GM20000 (cell line): ENCODE data around the gene NDOR1.

Source experiments
- DNase-seq: peaks from one replicate; pipeline ENCODE4 v3.0.0; 2012; ENCODE audit warnings: low spot score
- TF ChIP-seq, protein P1 (sequence below): IDR thresholded peaks from 2 replicates; pipeline ENCODE4 v1.5.1; 2012; ENCODE audit warnings: mild to moderate bottlenecking, control low read depth; ENCODE audit errors: extremely low read depth, missing control alignments

NDOR1 gene

DNA sequence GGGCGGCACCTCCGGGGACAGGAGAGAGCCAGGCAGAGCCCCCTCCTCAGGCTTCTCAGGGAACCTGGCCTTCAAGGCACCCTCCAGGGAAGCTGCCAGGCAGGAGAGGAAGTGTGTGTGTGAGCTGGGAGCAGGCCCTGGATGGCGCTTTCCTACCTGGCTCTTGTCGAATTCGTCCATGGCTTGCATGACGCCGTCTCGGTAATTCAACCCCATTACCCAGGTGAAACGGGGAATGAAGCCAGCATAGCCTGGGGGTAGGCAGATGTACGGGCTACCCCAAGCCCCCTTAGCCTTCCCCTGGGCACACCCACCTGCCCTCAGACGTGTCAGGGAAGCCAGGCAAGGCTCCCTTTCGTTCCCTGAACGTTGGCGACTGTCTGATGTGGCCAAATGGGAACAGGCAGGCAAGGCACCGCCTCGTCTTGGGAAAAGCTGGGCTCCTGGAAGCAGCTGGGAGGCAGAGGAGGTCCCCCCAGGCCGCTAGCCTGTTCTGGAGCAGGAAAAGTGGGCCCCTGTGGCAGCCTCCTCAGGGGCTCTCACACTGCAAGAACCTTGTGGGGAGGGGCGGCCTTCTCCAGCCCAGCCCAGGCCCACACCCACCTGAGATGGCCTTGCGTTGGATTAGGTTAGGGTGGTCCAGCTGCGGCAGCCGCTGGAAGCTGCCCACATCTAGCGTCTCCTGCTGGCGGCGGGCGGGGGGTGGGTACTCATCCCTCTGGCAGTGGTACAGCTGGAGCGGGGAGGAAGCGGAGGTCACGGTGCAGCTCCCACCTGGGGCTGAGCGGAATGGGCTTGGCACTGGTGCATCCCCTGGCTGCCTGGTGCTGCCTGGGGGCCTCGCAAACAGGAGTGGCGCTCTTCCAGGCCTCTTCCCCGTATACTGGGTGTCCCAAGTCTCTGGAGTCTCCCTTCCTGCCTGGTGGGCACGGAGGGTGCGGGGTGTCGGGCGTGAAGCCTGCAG, 39.3 kb downstream of the NDOR1 start:
- no peak for DNase-seq

DNA sequence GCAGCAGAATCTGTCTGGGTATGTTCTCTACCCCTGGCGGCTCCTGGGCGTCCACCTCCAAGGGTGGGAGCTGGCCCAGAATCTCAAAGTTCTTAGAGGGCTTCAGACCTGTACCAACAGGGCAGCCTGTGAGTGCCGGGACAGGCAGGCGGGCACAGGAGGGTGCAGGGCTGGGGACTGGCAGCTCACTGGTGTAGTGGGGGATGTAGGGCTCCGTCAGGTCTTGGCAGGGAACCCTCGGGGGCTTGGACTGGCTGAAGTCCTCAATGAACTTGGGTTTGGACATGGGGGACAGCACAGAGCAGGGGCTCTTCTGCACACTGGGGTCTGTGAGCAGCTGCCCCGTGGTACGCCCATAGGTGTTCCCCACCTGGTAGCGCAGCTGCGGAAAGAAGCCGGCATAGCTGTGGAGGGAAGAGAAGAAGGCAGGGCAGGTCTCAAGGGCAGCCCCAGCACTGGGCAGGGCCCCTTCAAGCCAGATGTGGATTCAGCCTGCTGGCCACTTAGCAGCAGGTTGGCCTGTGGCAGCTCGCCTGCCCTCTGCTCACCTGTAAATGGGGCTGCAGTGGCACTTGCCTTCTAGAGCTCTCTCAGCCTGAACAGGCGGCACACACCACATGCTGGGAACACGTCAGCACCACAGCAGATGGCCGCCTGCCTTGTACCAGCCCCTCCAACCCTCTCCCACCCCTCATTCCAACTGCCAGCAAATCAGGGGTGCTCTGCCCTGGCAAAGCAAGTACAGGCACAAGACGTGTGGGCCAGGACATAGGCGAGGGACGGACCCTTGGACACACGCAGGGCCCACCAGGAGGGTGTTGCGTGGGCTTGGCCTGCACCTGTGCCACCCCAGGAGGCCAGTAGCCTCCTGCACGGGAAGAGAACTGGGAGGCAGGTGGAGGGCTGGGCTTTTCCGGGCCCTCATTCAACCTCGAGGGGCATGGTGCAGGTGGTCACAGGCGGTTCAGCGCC, 40.2 kb downstream of the NDOR1 start:
- TF ChIP-seq, protein P1, sequence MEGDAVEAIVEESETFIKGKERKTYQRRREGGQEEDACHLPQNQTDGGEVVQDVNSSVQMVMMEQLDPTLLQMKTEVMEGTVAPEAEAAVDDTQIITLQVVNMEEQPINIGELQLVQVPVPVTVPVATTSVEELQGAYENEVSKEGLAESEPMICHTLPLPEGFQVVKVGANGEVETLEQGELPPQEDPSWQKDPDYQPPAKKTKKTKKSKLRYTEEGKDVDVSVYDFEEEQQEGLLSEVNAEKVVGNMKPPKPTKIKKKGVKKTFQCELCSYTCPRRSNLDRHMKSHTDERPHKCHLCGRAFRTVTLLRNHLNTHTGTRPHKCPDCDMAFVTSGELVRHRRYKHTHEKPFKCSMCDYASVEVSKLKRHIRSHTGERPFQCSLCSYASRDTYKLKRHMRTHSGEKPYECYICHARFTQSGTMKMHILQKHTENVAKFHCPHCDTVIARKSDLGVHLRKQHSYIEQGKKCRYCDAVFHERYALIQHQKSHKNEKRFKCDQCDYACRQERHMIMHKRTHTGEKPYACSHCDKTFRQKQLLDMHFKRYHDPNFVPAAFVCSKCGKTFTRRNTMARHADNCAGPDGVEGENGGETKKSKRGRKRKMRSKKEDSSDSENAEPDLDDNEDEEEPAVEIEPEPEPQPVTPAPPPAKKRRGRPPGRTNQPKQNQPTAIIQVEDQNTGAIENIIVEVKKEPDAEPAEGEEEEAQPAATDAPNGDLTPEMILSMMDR = no peak
- no peak for DNase-seq

More for the DNA sequence above, 39.3 kb downstream of the NDOR1 start:
- TF ChIP-seq, protein P1 = no peak

DNA sequence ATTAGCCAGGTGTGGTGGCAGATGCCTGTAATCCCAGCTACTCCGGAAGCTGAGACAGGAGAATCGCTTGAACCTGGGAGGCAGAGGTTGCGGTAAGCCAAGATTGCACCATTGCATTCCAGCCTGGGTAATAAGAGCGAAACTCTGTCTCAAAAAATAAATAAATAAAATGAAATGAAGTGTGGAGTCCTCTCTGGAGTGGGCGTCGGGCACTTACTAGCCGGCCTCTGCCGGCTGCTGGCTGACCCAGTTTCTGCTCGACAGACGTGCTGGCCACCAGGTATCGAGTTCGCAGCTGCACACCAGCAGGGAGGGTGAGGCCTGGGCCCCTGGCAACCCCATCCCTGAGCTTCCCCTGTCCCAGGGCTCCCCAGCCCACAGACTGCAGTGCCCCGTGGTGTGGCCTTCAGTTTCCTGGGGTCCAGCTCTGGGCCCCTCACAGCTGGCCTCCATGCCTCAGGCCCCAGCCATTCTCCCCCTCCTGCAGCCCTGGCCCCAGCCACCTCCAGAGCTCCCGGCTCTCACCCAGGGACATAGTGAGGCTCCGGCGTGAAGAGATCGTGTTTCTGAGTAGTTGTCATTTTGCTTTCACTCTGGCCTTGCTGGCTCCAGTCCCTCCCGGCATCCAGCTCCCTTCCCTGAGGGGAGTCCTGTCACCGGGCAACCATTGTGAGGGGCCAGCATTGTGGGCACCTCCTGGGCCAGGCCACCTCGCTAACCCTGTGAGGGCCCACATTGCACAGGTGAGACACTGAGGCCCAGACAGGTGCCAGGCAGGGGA, 41.8 kb downstream of the NDOR1 start:
- TF ChIP-seq, protein P1 = no peak
- DNase-seq = no peak

DNA sequence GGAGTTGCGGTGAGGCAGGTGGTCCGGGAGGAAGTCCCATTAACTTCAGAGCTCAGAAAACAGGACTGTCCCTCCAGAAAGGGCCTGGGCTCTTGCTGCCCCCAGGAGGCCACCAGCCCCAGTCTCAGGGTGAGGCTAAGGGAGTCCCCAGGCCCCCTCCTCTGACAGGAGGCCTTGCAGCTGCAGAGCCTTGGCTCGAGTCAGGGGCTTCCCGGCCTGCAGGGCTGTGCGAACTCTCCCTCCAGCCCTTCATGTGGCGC, 42.3 kb downstream of the NDOR1 start:
- TF ChIP-seq, protein P1 = no peak
- no peak for DNase-seq

DNA sequence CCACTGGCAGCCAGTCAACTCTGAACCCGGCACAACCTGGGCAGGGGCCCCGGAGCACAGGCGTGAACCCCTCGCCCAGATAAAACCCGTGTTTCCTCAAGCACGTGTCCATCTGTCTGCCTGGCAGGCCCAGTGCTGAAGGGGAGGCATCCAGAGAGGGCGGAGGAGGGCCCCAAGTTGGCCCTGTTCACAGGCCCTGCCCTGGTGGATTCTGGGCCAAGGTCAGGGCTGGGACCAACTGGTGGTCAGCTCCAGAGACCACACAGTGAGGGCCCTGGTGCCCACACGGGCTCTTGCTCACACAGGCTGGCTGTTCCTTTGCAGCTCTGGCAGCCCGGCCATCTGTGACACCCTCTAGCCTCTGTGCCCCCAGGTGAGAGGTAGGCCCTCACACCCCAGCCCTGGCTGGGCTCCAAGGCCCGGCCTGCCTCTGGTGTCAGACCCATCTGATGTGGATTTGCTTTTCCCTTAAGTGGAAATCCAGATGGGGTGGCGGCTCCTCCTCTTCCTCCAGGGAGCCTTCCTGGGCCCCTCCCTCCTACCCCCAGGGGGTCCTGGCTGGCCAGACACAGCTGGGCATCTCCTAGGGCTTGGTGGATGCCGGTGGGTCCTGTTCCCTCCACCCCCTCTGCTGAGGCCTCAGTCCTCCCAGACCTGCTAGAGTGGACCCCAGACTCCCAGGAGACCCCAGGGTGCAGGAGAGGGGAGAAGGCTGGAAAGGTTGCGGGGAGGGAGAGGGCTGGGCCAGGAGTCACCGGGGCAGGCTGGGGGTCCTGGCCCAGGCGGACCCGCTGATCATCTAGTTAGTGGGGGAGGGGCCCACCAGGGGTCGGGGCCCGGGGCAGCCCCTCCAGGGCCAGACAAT, 45.1 kb downstream of the NDOR1 start:
- TF ChIP-seq, protein P1 = no peak
- DNase-seq = no peak

DNA sequence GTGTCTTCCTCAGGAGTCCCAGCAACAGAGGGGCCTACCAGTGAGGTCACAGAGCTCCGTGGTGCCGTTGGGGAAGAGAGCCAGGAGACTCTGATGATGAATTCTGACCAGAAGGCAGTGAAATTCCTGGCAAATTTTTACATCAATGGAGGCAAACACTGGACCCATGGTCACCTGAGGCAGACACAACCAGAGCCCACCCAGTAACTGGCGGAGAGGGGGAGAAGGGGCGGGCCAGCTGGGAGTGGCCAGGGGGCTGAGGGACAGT, 45.6 kb downstream of the NDOR1 start, which contains the start of gene STPG3:
TSS of gene STPG3 (plus strand) at position 93 of the 268 bp plus-strand sequence. CDS start at position 94, 1 bp downstream.
- DNase-seq = no peak
- TF ChIP-seq, protein P1 = no peak
